Peyer's patch (tissue), 4 donors: ENCODE data around the gene TMED8. TPM values are rescaled to one million over a fixed set of nuclear protein-coding genes. Genes with fewer than 3 reads are reported as not detected.

ENCODE experiments used
- DNase-seq, 3 donors: peaks; one replicate each; pipeline ENCODE4 v3.0.0-alpha.2; 2017 to 2019
- H3K27ac ChIP-seq, 4 donors: fragments of 200-600 bp; sonication (generic); one replicate each; pipeline ENCODE4 v1.5.1; 2016 to 2019
- H3K27me3 ChIP-seq, 2 donors: fragments of 200-600 bp; sonication (generic); one replicate each; pipeline ENCODE4 v1.5.1; 2019
- H3K36me3 ChIP-seq, 3 donors: fragments of 200-600 bp; sonication (generic); one replicate each; pipeline ENCODE4 v1.5.1; 2016 to 2019
- H3K4me1 ChIP-seq, 4 donors: fragments of 200-600 bp; sonication (generic); one replicate each; pipeline ENCODE4 v1.5.1; 2016 to 2019
- H3K4me3 ChIP-seq, 4 donors: fragments of 200-600 bp; sonication (generic); 1 replicate in 3 of 4; 2 replicates in 1 of 4; pipeline ENCODE4 v1.5.1; 2016 to 2019; ENCODE audit warnings: mild to moderate bottlenecking in 1 of 4
- H3K9me3 ChIP-seq, 4 donors: fragments of 200-600 bp; sonication (generic); one replicate each; pipeline ENCODE4 v1.5.1; 2016 to 2019; ENCODE audit warnings: mild to moderate bottlenecking in 1 of 4
- POLR2A ChIP-seq, 2 donors: fragments of 450-650 bp; IDR thresholded peaks; one replicate each; pipeline ENCODE4 v1.5.1; 2017; ENCODE audit warnings: antibody characterized with exemption in 2 of 2, mild to moderate bottlenecking in 2 of 2, moderate library complexity in 2 of 2
- total RNA-seq, 4 donors: library from RNA; depleted of rRNA; stranded (reverse); fragments of >200 nt; gene quantifications; one replicate each; pipeline ENCODE4 v1.1.0, GENCODE V29; 2016
- TF ChIP-seq, protein P1 (sequence below), 6 experiments: fragments of 450-650 bp in 4 of 6; fragments of 200-600 bp in 2 of 6; sonication (generic) in 1 of 6; IDR thresholded peaks; one replicate each; pipeline ENCODE4 v1.5.1; 2017 to 2019; ENCODE audit warnings: antibody characterized with exemption in 6 of 6, mild to moderate bottlenecking in 3 of 6, moderate library complexity in 1 of 6

Gene TMED8
- total RNA-seq, 4 donors from 2014 or later = 7.4 to 9.9 (median 7.5) TPM

DNA sequence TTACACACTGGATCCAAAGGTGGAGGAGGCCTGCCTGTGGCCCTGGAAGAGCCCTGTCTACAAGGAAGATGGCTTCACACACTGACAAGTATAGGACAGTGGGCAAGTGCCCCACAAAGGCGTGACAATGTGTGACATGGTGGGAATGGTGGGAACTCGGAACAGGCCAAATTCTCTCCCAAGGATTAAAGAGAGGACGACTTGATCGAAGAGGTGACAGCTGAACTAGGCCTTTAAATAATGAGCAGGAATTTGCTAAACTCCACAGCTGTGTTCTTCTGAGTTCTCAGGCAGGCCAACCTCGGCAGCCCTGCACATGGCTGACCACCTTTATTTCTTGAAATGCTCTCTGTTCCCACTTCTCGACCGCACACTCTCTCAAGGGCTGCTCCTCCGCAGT is 80.0 kb downstream of the TMED8 start:
- H3K36me3 ChIP-seq = peaks cover 0 to 23% (median 0%) of the 10 kb centered on the region in 3 donors
- H3K4me1 ChIP-seq = peaks cover 0 to 8% (median 0%) of the 10 kb centered on the region in 4 donors
- TF ChIP-seq, protein P1, sequence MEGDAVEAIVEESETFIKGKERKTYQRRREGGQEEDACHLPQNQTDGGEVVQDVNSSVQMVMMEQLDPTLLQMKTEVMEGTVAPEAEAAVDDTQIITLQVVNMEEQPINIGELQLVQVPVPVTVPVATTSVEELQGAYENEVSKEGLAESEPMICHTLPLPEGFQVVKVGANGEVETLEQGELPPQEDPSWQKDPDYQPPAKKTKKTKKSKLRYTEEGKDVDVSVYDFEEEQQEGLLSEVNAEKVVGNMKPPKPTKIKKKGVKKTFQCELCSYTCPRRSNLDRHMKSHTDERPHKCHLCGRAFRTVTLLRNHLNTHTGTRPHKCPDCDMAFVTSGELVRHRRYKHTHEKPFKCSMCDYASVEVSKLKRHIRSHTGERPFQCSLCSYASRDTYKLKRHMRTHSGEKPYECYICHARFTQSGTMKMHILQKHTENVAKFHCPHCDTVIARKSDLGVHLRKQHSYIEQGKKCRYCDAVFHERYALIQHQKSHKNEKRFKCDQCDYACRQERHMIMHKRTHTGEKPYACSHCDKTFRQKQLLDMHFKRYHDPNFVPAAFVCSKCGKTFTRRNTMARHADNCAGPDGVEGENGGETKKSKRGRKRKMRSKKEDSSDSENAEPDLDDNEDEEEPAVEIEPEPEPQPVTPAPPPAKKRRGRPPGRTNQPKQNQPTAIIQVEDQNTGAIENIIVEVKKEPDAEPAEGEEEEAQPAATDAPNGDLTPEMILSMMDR (IDR thresholded peaks at IDR 0.05) = no peak
- TF ChIP-seq POLR2A (IDR thresholded peaks at IDR 0.05) = no peak
- H3K4me3 ChIP-seq = no peak overlapping the region
- no peaks in the 10 kb centered on the region for H3K9me3 ChIP-seq
- no peaks in the 10 kb centered on the region for H3K27me3 ChIP-seq
- DNase-seq = no peak
- no peak overlapping the region for H3K27ac ChIP-seq

DNA sequence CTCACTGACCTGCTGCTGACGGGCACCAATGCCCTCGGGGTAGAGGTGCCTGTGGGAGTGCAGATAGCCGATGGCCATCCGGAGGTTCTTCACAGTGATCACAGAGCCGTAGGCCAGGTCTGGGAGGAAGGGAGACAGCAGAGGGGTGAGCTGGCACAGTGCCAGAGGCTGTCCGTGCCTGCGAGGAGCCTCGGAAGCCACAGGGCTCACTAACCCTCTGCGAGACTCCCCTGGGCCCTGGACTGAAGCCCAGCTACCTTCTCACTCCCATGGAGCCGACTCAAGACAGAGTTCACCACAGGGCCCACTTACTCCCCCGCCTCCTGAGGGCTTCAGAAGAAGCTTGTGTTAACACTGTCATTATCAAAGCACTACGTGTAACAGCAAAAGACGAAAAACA is 80.7 kb downstream of the TMED8 start:
- Histone ChIP-seq H3K36me3 (peaks cover 0 to 23% (median 0%) of the 10 kb centered on the region in 3 donors), H3K27me3 (no peaks in the 10 kb centered on the region), H3K4me1 (peaks cover 0 to 5% (median 0%) of the 10 kb centered on the region in 4 donors), H3K4me3 (no peak overlapping the region), H3K27ac (no peak overlapping the region), H3K9me3 (no peaks in the 10 kb centered on the region)
- no peak for DNase-seq
- TF ChIP-seq, protein P1 (IDR thresholded peaks at IDR 0.05) = no peak
- no peak for TF ChIP-seq POLR2A (IDR thresholded peaks at IDR 0.05)

DNA sequence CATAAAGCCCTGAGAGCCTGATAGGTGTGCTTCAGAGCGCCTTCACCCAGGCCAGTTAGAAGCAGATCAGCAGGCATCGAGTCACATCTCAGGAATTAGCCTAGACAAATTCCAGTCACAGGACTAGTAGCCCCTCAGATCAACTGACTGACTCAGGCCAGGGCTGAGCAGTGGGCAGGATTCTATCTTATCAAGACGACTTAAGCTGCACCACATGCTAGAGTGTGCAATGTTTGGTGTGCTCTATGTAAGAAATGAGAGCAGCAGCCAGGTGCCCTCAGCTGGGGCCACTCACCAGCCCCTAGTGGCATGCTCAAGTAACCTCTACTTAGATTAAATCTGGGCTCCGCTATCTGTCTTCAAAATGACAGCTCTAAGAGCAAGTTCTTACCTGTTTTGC is 86.2 kb downstream of the TMED8 start:
- no peak overlapping the region for H3K4me3 ChIP-seq
- TF ChIP-seq POLR2A (IDR thresholded peaks at IDR 0.05) = no peak
- TF ChIP-seq, protein P1 (IDR thresholded peaks at IDR 0.05) = no peak
- H3K36me3 ChIP-seq = peaks cover 0 to 30% (median 0%) of the 10 kb centered on the region in 3 donors
- H3K4me1 ChIP-seq = no peaks in the 10 kb centered on the region
- no peaks in the 10 kb centered on the region for H3K9me3 ChIP-seq
- H3K27me3 ChIP-seq = no peaks in the 10 kb centered on the region
- H3K27ac ChIP-seq = no peak overlapping the region
- no peak for DNase-seq

DNA sequence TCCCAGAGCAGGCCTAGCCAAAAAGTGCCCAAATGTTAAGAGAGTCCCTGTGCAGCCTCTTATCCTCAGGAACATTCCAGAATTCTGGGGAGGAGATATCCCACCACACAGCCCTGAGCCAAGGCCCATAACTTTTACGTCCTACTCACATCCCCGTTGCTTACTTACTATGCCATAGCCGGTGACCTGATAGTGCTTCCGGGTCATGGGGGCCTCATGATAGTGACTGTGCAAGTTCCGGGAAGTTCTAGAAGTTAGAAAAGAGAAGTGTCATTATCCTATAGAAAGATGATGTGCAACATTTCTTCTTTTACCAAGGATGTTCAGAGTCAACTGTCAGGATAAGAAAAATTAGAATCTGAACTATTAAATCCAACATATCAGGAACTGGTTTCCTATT is 90.3 kb downstream of the TMED8 start:
- Histone ChIP-seq H3K9me3 (no peaks in the 10 kb centered on the region), H3K27me3 (no peaks in the 10 kb centered on the region), H3K4me3 (no peak overlapping the region), H3K27ac (no peak overlapping the region), H3K36me3 (peaks cover 0 to 61% (median 0%) of the 10 kb centered on the region in 3 donors), H3K4me1 (no peaks in the 10 kb centered on the region)
- TF ChIP-seq, protein P1 (IDR thresholded peaks at IDR 0.05) = no peak
- no peak for TF ChIP-seq POLR2A (IDR thresholded peaks at IDR 0.05)
- no peak for DNase-seq

Other genes with a start within 250 kb of the TMED8 start
- under 1 TPM in 1 of 4 donors, not detected in 3; 0.57 TPM for gene ZDHHC22, start 235.3 kb downstream of the TMED8 start, total RNA-seq
- gene TMEM63C, start 195.3 kb downstream of the TMED8 start, total RNA-seq = 10 to 100 TPM in 2 of 4 donors, 1 to 10 TPM in 2; 3.3 to 43.7 (median 11.3) TPM
- gene NGB, start 105.9 kb downstream of the TMED8 start, total RNA-seq = not detected
- gene POMT2, start 56.2 kb downstream of the TMED8 start, total RNA-seq = 10 to 100 TPM; 19.0 to 43.0 (median 31.6) TPM
- 10 to 100 TPM; 18.0 to 49.9 (median 36.0) TPM for gene GSTZ1, start 56.1 kb downstream of the TMED8 start, total RNA-seq
- 1 to 10 TPM in 1 of 4 donors, under 1 TPM in 1, not detected in 2; 0.35 to 1.7 TPM for gene SAMD15, start 285 bp upstream of the TMED8 start, total RNA-seq
- 1 to 10 TPM in 2 of 4 donors, not detected in 2; 1.2 to 2.8 TPM for gene NOXRED1, start 46.4 kb upstream of the TMED8 start, total RNA-seq
- gene VIPAS39, start 80.5 kb upstream of the TMED8 start, total RNA-seq = 10 to 100 TPM; 19.0 to 55.3 (median 25.3) TPM
- 100 to 1,000 TPM in 1 of 4 donors, 10 to 100 TPM in 3; 56.6 to 129 (median 80.9) TPM for gene AHSA1, start 81.0 kb upstream of the TMED8 start, total RNA-seq
- not detected for gene ISM2, start 121.7 kb upstream of the TMED8 start, total RNA-seq
- 10 to 100 TPM; 21.6 to 35.5 (median 29.8) TPM for gene SPTLC2, start 239.5 kb upstream of the TMED8 start, total RNA-seq